Measurements from ENCODE around the gene CMSS1.

GRCh38 chr3:99909714-99910495 lies 92.2 kb downstream of the CMSS1 start:
- TF ChIP-seq ZNF274 (IDR thresholded peaks at IDR 0.05; ENCODE audit: low read depth, low read length) (no peak), YY1 (IDR thresholded peaks at IDR 0.05; ENCODE audit: insufficient read depth, insufficient read length) (no peak), SUZ12 (IDR thresholded peaks at IDR 0.05; ENCODE audit: extremely low read depth, insufficient read depth, insufficient read length) (no peak)
